Lung (tissue), 12 donors: ENCODE measurements around the gene DDN. TPM values are rescaled to one million over a fixed set of nuclear protein-coding genes. Genes with fewer than 3 reads are reported as not detected.

Source experiments
- ATAC-seq: fragments of 200-7000 bp; cut with Tn5 transposase; one replicate; pipeline ENCODE4 v1.9.1; 2020; ENCODE audit warnings: moderate number of reproducible peaks; ENCODE audit not compliant: insufficient read depth, low FRiP score
- DNase-seq, 3 donors: peaks; one replicate each; pipeline ENCODE4 v3.0.0-alpha.2; 2013 to 2017
- H3K27ac ChIP-seq, 2 donors: one replicate each; pipeline ENCODE4 v1.5.1; 2013; ENCODE audit warnings: mild to moderate bottlenecking in 2 of 2, moderate library complexity in 2 of 2, control low read depth in 1 of 2, inconsistent platforms in 1 of 2, low read depth in 1 of 2, low read length in 1 of 2
- H3K27me3 ChIP-seq, 3 donors: one replicate each; pipeline ENCODE4 v1.5.1; 2013; ENCODE audit warnings: low read length in 2 of 3; ENCODE audit not compliant: control insufficient read depth in 3 of 3, insufficient read depth in 3 of 3
- H3K36me3 ChIP-seq, 4 donors: one replicate each; pipeline ENCODE4 v1.5.1; 2013; ENCODE audit warnings: low read length in 4 of 4, mild to moderate bottlenecking in 1 of 4, moderate library complexity in 1 of 4; ENCODE audit not compliant: control insufficient read depth in 4 of 4, insufficient read depth in 4 of 4
- H3K4me1 ChIP-seq, 5 donors: one replicate each; pipeline ENCODE4 v1.5.1; 2013; ENCODE audit warnings: low read length in 5 of 5, mild to moderate bottlenecking in 2 of 5, moderate library complexity in 1 of 5; ENCODE audit not compliant: control insufficient read depth in 5 of 5, insufficient read depth in 5 of 5
- H3K4me3 ChIP-seq: one replicate; pipeline ENCODE4 v1.5.1; 2013; ENCODE audit warnings: mild to moderate bottlenecking, control low read depth, moderate library complexity
- H3K9ac ChIP-seq, 2 donors: one replicate each; pipeline ENCODE4 v1.5.1; 2013; ENCODE audit warnings: low read length in 2 of 2, control low read depth in 1 of 2; ENCODE audit not compliant: insufficient read depth in 1 of 2
- H3K9me3 ChIP-seq, 4 donors: one replicate each; pipeline ENCODE4 v1.5.1; 2013; ENCODE audit warnings: low read length in 3 of 4, mild to moderate bottlenecking in 1 of 4, moderate library complexity in 1 of 4; ENCODE audit not compliant: control insufficient read depth in 4 of 4, insufficient read depth in 3 of 4
- CTCF ChIP-seq: IDR thresholded peaks from 2 replicates; pipeline ENCODE4 v1.5.1; 2012; ENCODE audit warnings: mild to moderate bottlenecking; ENCODE audit errors: control extremely low read depth, extremely low read depth
- WGBS, 2 donors: extraction: QIAGEN DNeasy Blood & Tissue Kit; methylation state at CpG; one replicate each; pipeline ENCODE4 v1.1.7; 2013; 5-methylcytosine and 5-hydroxymethylcytosine counted together
- polyA plus RNA-seq, 2 donors: library from polyadenylated mRNA; stranded (reverse); fragments of 200-250 nt; gene quantifications; one replicate each; pipeline ENCODE4 v1.2.1, GENCODE V29; 2013
- total RNA-seq, 2 donors: library from RNA; depleted of rRNA in 1 of 2; stranded (reverse); fragments of >200 nt in 1 of 2; gene quantifications; one replicate each; pipeline ENCODE4 v1.2.1, GENCODE V29; 2014 to 2021
- donor health status: control.
- donor health status: control.
- donor health status: Bipolar disorder and iron deficiency.
- donor health status: healthy.
- donor health status: DM: yes; HTN: yes; CAD: no.

DDN gene
- total and polyA plus RNA-seq, 4 donors: 0.04 to 0.12 (median 0.09) TPM

GRCh38 chr12:49022558-49023178 lies 23.5 kb upstream of the DDN start:
- DNase-seq: no peak
- WGBS, 2 donors: 96 to 98% methylated on average over 15 of the region's 15 CpGs
- Histone ChIP-seq H3K9me3 (peaks cover 0 to 2% (median 0%) of the 10 kb centered on the region in 4 donors), H3K27me3 (no peaks in the 10 kb centered on the region), H3K36me3 (peaks cover 34 to 57% (median 41%) of the 10 kb centered on the region in 4 donors), H3K27ac (no peak overlapping the region), H3K9ac (no peak overlapping the region), H3K4me1 (peaks cover 0 to 7% (median 2%) of the 10 kb centered on the region in 5 donors), H3K4me3 (no peak overlapping the region)
- no peak for TF ChIP-seq CTCF
- ATAC-seq: no peak

- Histone ChIP-seq H3K4me1 (peaks cover 0 to 14% (median 4%) of the 10 kb centered on the region in 5 donors), H3K27me3 (no peaks in the 10 kb centered on the region), H3K9me3 (peaks cover 0 to under 1% (median 0%) of the 10 kb centered on the region in 4 donors), H3K36me3 (peaks cover 30 to 44% (median 36%) of the 10 kb centered on the region in 4 donors), H3K9ac (no peak overlapping the region), H3K27ac (no peak overlapping the region), H3K4me3 (no peak overlapping the region)
- no peak for ATAC-seq
- 83 to 91% methylated on average over 11 of the region's 11 CpGs for WGBS, 2 donors
- no peak for TF ChIP-seq CTCF
- DNase-seq: no peak
Measured at GRCh38 chr12:49021292-49021915, 22.2 kb upstream of the DDN start.

- DNase-seq (no peak), ATAC-seq (no peak)
- no peak overlapping the region for H3K9ac ChIP-seq
- H3K27ac ChIP-seq: no peak overlapping the region
- WGBS, 2 donors: 79 to 86% methylated on average over 6 of the region's 6 CpGs
- peaks cover 20 to 37% (median 30%) of the 10 kb centered on the region in 4 donors for H3K36me3 ChIP-seq
- H3K4me3 ChIP-seq: no peak overlapping the region
- H3K27me3 ChIP-seq: no peaks in the 10 kb centered on the region
- H3K4me1 ChIP-seq: peaks cover 0 to 14% (median 4%) of the 10 kb centered on the region in 5 donors
- TF ChIP-seq CTCF: no peak
- H3K9me3 ChIP-seq: no peaks in the 10 kb centered on the region
Measured at GRCh38 chr12:49020441-49020840, 21.3 kb upstream of the DDN start.
